Activated effector memory CD4-positive, alpha-beta T cell treated with Interleukin-2 at 50 U/mL for 16 hours (primary cell): Measurements from ENCODE around the gene BDNF.

Source experiments
- DNase-seq: peaks from one replicate; pipeline ENCODE4 v3.0.0-alpha.2; 2020

Gene BDNF

DNA sequence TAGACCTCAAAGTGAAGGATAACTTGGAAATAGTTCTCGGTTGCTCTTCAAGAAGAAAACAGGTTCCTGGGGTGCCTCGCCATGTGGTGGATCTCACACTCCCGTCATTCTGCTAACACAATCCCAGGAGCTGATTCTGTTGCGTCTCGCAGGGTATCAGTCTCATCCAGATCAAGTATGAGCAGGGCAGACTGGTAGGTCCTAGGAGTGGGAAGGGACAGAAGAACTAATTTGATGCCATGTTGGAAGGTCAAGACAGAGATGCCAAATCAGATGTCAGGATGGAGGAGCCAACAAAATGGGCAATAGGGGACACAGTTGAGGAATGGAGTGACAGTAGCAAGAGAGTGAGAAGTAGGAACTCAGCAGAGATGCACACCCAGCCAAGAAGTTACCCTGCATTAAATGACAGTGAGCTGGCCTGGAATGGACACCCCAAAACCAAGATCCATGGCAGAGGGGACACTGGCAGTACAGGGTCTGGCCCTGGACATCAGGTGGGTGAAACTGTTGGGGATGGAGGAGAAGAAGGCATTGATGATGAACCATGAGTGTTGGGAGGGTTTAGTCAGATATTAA lies 76.2 kb downstream of the BDNF start:
- DNase-seq = no peak

GRCh38 chr11:27622541-27623300 lies 77.5 kb downstream of the BDNF start:
- DNase-seq = no peak

DNA sequence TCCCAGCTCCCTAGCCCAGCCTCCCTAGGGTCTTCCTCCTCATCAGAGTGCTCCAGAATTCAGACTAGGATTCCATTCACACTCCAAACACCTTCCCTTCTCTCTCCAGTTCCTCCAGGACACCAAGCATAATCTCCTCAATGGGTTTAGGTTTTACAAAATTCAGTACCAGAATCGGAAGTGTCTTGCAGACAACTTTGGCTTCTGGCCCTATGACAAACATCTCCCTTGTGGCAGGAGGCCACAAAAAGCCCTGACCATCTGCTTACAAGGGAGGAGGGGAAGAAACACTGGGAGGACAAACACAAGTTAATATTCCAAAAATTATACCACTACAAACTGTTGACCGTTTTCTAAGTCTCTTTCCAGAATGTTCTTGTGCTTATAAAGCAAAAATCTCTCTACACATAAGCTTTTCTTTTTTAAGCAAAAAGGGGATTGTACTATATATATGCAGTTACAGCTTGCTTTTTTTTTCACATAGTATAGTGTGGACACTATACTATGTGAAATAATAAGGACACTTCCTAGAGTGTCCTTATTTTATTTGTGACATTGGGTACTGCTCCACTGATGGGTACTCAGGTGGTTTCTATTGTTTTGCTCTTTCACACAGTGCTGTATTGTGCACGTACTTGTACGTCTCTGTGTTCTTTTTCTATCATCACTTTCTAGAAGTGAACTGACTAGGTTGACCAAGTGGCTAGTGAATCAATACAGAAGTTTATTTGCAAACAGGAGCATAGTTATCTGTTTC lies 78.7 kb downstream of the BDNF start:
- no peak for DNase-seq

DNA sequence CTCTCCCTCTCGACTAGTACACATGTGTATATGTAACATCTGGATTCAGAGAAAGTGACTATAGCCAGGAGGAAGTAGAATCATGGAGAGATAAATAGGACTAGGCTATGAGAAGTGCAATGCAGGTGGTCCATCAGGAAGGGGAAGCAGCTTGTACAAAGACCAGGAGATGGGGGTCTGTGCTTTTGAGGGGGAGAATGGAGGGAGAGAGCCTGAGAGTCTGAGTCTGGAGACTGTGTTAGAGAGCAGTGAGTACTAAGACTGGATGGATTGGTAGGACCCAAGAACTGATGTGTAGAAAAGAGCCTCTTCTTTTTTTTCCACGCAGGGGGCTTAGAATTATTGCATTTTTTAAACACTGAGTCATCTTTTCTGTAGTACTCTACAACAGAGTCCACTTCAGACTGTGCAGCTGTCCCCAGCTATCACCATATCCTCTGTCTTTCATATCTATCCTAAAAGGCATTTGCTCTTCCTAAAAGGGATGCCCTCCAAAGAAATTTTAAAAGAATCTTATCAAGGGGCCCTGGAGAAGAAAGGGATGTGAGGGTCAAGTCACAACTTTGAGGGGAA lies 80.4 kb downstream of the BDNF start:
- DNase-seq = no peak

DNA sequence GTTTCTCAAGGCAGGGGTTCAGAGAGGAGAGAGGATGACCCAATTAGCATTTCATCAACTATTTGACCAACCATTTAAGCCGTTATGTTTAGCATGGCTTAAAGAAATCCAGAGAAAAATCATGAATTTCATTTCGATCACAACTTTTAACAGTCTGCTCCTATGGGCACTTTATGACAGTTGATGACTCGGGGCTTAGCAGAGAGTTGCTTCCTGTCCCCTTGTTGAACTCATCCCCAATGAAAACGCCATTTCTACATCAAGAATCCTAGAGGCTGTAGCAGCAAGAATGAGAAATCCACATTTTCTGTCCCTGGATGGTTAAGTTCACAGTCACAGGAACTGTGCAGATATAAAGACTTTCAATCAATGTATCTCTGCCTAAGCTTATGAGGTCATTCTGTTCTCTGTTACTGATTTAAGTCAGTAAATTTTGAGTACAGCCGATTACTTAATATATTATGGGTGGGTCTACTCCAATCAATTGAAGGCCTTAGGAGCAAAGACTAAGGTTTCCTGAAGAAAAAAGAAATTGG lies 81.1 kb downstream of the BDNF start:
- no peak for DNase-seq

- no peak for DNase-seq
These were observed 81.9 kb downstream of the BDNF start for GRCh38 chr11:27618281-27618915.

DNA sequence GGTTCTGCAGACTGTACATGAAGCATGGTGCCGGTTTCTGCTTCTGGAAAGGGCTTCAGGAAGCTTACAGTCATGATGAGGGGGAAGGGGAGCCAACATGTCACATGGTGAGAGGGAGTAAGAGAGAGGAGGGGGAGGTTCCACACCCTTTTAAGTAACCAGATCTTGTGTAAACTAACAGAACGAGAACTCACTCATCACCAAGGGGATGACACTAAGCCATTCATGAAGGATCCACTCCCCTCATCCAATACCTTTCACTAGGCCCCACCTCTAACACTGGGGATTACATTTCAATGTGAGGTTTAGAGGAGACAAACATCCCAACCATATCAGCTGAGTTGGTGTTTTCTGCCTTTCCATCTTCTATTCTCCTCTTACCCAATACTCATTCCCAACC lies 83.5 kb downstream of the BDNF start:
- no peak for DNase-seq

- no peak for DNase-seq
These were observed 84.4 kb downstream of the BDNF start for GRCh38 chr11:27615833-27616232.

GRCh38 chr11:27614092-27614491 lies 86.2 kb downstream of the BDNF start:
- no peak for DNase-seq

GRCh38 chr11:27612932-27613880 lies 87.0 kb downstream of the BDNF start:
- DNase-seq = no peak

GRCh38 chr11:27611947-27612455 lies 88.3 kb downstream of the BDNF start:
- no peak for DNase-seq

DNA sequence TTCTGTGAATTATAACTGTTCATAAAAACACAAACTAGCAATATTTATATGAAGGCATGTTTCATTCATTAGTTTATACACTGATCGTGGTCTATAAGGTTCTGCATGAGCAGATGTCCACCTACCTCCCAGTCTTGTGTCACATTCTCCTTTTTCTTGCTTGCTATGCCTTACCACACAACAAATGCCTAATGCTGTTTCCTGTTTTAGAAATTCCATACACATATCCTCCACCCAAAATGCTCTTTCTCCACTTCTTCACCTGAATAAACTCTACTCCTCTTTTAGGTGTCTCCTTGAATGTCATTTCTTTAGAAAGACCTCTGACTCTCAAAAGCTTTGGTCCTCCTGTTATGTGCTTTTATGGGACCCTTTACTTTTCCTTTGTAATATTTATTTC lies 88.9 kb downstream of the BDNF start:
- DNase-seq = no peak

DNA sequence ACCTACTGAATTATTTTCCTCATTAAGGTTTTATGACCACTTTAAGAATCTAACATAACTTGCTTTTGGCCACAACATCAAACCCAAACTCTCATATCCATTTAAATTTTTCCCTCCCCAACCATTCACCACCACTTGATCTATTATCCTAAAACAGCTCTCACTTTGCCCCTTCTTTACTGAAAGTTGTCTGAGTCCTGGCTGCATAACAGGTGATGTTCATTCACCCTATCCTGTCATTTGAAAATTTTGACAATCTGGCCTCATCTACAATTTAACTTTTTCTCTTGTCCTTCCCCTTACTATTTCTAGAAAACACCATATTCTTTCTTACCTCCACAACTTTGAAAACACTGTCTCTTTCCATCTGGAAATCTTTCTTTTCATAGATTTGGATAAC lies 89.3 kb downstream of the BDNF start:
- no peak for DNase-seq

GRCh38 chr11:27610280-27610679 lies 90.0 kb downstream of the BDNF start:
- no peak for DNase-seq

DNA sequence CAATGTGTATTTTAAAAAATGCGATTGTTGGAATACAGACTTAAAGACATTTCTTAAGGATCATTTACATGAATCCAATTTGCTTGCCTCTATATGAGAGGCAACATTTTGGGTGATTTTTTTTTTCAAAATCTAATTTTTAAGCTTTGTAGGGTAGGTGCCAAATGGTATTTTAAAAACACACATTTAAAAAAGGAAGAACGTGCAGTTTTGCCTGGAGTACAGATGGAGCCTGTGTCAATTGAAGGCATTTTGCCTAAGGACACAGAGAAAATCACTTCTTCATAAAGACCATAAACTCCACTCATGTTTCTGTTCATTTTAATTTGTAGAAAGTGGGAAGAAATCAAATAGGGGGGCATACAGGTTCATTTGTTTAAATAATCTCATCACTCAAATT lies 91.3 kb downstream of the BDNF start:
- no peak for DNase-seq

DNA sequence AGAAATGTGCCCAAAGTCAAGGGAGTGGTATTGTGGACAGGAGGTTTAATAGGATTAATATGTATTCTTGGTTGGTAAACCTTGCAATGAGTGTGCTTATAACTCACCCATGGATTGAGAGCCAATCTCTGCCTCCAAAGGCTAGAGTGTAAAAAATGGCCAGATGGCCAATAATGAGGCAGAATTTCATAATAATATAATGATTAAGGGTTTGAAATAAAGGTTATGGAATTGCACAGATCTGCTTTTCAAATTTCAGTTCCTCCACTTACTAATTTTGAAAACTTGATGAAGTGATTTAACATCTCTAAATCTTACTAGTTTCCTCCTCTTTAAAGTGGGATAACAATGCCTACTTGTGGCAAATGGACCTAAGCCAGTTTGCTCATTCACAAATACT lies 94.8 kb downstream of the BDNF start:
- no peak for DNase-seq
